LNCaP clone FGC (cell line): ENCODE data around the gene GPC3.

Source experiments
- DNase-seq: peaks from one replicate; pipeline ENCODE4 v3.0.0-alpha.2; 2011; ENCODE audit warnings: low read depth
- H3K4me3 ChIP-seq: 2 replicates; pipeline ENCODE4 v1.5.1; 2011; ENCODE audit warnings: mild to moderate bottlenecking, low read depth, low read length, control low read depth
- CTCF ChIP-seq: IDR thresholded peaks from 2 replicates; pipeline ENCODE4 v1.5.1; 2012; ENCODE audit warnings: mild to moderate bottlenecking; ENCODE audit not compliant: control insufficient read depth, insufficient read depth; ENCODE audit errors: extremely low read depth

GPC3 gene

DNA sequence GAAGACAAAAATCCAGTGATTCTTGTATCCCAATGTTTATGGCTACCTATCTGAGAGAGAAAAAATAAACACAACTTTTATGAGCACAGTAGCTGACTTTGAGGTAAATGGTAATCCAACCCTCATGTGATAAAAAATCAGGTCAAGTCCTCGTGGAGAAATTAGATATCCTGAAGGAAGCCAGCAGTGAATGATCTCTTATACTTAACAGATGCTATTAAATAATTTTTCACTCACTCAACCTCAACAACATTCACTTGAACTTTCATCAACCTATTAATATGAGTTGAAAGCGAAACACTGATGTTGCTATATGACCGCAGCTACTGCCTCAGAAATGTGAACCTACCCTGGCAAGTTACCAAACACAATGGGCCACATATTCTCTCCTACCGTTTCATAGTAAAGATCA is 105.4 kb downstream of the GPC3 start:
- TF ChIP-seq CTCF = no peak
- DNase-seq = no peak
- H3K4me3 ChIP-seq = no peak overlapping the region

DNA sequence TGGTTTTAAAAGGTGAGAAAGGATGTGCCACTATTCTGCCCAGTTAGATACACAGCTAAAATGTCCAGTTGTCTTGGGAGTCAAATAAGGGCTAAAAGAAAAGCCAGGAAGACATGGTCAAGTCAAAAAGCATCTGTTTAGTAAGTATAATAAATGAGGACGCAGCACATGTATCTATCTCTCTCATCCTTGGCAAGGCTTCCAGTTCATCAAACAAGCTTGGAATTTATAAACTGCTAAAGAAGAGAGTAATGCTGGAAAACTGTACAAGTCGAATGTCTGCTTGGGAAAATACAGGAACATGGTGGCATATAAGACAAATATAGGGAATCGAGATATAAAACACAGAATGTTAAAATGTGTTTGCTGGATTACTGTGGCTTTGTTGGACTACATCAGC is 106.7 kb downstream of the GPC3 start:
- H3K4me3 ChIP-seq = no peak overlapping the region
- no peak for TF ChIP-seq CTCF
- no peak for DNase-seq

DNA sequence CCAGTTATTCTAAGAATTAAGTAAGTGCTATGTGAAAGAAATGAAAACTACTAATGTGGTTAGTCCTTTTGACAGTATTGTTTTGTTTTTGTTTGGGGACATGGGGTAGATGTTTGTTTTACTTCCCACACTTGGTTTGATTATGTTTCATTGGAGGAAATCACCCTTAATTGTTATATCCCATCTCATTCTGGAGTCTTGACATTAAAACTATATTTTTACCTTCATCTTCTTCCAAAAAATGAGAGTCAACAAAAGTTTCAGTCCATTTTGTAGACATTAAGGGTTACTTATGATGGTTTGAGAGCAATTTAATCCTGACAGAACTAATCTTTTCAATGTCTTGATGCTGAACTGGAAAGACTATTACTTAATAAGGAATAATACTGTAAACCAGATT is 108.7 kb downstream of the GPC3 start:
- TF ChIP-seq CTCF = no peak
- no peak for DNase-seq
- no peak overlapping the region for H3K4me3 ChIP-seq

GRCh38 chrX:133869270-133869669 is 116.1 kb downstream of the GPC3 start:
- no peak for DNase-seq
- TF ChIP-seq CTCF = no peak
- H3K4me3 ChIP-seq = no peak overlapping the region

- no peak for DNase-seq
- no peak overlapping the region for H3K4me3 ChIP-seq
- no peak for TF ChIP-seq CTCF
Observed at GRCh38 chrX:133868682-133869081, 116.7 kb downstream of the GPC3 start.

DNA sequence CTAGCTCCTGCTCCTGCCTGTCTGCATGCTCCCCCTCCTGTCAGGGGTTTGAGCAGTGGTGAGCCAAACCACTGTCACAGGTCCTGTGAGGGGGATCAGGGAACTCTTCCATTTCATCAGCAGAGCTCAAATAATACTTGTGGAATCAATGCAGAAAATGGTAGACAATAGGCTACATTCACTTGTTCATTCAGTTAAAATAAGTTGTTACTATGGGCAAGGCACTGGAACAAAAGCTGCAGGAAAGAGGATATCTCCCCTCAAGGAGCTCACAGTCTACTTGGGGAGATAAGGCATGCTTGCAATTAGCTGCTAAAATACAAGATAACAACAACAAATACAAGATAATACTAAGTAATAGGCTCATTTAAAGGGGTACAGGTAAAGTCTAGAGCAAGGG is 117.1 kb downstream of the GPC3 start:
- DNase-seq = no peak
- no peak for TF ChIP-seq CTCF
- no peak overlapping the region for H3K4me3 ChIP-seq

DNA sequence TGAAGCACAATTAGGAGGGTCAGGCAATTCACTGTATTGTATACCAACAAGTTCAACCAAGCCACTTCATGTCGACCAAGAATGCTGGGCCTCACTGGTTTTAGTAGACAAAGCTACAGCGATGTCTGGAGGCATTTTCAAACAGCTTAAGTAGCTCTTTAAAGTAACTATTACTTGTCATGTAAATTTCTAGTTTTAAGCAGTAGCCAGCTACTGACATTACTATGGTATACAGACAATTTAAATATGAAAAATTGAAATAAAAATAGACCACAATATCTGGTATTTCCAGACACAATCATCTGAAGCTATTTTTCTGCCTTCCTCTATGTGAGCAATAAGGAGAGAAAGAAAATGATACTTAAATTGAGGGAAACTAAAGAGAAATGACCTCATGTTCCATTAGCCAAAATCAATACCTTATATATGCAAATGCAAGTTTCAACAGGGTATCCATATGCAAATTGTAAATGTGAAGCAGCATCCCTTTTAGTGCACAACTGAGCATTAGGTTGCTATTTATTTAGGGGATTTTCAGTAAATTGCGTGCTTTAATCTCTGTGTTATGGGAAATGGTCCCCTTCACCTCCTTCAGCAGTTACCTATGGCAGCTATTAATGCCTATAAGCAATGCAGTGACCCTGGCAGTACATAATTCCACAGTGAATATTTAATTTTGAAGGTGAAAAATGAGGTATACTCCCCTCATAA is 119.5 kb downstream of the GPC3 start:
- no peak overlapping the region for H3K4me3 ChIP-seq
- no peak for TF ChIP-seq CTCF
- no peak for DNase-seq
